HG02870 (cell line): ENCODE measurements around the gene MARCO.
"Not testable (repeated sequence)": the region's sequence is repeated elsewhere in the genome, so short reads cannot be mapped to it uniquely, and the experiment has no call there.

Experiments
- ATAC-seq: cut with Tn5 transposase; IDR thresholded peaks from one replicate; pipeline ENCODE4 v1.9.1; 2021; ENCODE audit warnings: mild to moderate bottlenecking, moderate library complexity; ENCODE audit not compliant: unreplicated experiment

Gene MARCO

DNA sequence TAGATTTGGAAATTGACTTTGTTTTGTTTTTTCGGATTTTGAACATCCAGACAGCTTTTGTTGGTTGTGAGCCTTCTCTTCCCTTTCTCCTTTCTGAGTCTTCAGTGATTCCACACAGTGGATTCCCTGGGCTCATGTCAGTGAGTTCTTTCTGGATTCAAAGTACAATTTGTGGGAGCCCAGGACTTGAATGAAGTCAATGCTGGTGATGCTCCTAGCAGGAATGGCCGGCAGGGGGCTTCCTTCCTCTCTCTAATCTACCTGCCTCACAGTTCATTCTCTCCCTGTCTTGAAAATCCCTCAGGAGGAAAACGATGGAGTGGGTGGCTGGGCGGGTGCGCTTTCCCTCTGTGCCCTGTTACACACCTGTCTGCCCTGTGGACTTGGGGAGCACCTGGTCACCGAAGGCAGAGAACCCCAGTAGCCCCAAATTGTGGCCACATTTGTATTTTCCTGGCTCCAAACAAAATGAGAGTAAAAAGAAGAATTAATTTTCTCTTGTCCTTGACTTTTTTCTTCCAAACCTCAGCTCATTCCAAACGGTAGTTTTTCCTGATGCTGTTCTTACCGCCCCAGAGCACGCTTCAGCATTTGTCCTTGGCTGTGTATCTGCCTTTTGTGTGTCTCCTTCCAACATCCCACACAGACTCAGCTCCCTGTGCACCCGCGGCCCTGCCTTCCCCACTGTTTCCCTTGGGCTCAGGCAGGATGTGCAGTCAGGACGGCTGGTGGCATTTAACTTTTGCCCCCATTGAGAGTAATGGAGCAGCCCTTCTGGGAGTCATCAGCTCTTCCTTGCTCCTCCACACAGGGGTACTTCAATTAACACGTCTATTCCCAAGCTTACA is 86.6 kb downstream of the MARCO start:
- ATAC-seq = no peak

DNA sequence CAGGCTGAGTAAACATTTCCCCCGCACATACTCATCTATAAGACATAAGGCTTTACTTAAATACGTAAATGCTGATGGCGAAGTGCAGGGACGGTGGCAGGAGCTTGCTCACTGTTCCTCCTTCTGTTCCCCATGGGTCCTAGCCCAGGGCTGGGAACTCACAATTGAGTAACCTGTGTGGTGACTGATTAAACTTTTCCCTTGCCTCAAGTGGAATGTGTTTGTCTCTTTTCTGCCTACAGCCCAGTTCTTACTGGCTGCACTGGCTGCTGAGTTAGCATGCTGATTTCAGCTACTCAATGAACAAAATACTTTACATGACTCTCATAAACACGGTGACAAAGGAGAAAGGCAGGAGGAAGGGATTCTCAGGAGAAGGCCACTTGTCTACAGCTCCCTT is 87.3 kb downstream of the MARCO start:
- no peak for ATAC-seq

DNA sequence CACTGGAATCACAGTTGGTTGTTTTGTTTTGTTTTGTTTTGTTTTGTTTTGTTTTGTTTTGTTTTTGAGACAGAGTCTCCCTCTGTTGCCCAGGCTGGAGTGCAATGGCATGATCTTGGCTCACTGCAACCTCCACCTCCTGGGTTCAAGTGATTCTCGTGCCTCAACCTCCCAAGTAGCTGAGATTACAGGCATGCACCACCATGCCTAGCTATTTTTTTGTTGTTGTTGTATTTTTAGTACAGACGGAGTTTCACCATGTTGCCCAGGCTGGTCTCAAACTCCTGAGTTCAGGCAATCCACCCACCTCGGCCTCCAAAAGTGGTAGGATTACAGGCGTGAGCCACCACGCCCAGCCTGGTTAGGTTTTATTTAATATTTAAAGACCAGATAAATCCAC is 95.9 kb downstream of the MARCO start:
- not testable (repeated sequence) for ATAC-seq

DNA sequence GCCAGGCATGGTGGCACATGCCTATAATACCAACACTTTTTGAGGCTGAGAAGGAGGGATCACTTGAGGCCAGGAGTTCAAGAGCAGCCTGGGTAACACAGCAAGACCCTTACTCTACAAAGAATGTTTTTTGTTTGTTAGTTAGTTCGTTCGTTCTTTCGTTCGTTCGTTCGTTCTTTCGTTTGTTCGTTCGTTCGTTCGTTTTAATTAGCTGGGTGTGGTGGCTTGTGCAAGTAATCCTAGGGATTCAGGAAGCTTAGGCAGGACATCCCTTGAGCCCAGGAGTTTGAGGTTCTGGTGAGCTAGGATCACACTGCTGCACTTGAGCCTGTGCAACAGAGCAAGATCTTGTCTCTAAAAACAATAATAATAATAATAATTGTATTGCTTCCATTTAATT is 98.7 kb downstream of the MARCO start:
- no peak for ATAC-seq
